K562 (cell line): ENCODE results near the gene MBNL2. TPM values are rescaled to one million over a fixed set of nuclear protein-coding genes. Genes with fewer than 3 reads are reported as not detected.

Experiments used
- ARID1B ChIP-seq: fragments of 450-650 bp; IDR thresholded peaks from 2 replicates; pipeline ENCODE4 v1.6.1; 2016; ENCODE audit warnings: antibody characterized with exemption, mild to moderate bottlenecking, inconsistent platforms
- ARNT ChIP-seq, 2 experiments: fragments of 450-650 bp; IDR thresholded peaks; 2 replicates each; pipeline ENCODE4 v1.6.1; 2016; ENCODE audit warnings: mild to moderate bottlenecking in 1 of 2
- ATF1 ChIP-seq, 2 experiments: fragments of 450-650 bp in 1 of 2; IDR thresholded peaks; 2 replicates each; pipeline ENCODE4 v1.6.1; 2016; ENCODE audit warnings: missing compliant biosample characterization in 1 of 2, missing genetic modification characterization in 1 of 2
- CBFA2T2 ChIP-seq: fragments of 450-650 bp; conservative IDR thresholded peaks from 2 replicates; pipeline ENCODE4 v1.6.1; 2017; ENCODE audit warnings: mild to moderate bottlenecking
- CBFA2T3 ChIP-seq: fragments of 450-650 bp; IDR thresholded peaks from 2 replicates; pipeline ENCODE4 v1.6.1; 2017
- CREB5 ChIP-seq: fragments of 250-450 bp; sonication (Bioruptor Pico); IDR thresholded peaks from 2 replicates; pipeline ENCODE4 v1.5.0; 2020; ENCODE audit warnings: mild to moderate bottlenecking
- E2F8 ChIP-seq: fragments of 450-650 bp; IDR thresholded peaks from 2 replicates; pipeline ENCODE4 v1.7.1; 2018; ENCODE audit warnings: mild to moderate bottlenecking, low read depth; ENCODE audit not compliant: partially characterized antibody
- ERF ChIP-seq: fragments of 450-650 bp; formaldehyde crosslinking; IDR thresholded peaks from 2 replicates; pipeline ENCODE4 v1.4.0; 2020; ENCODE audit warnings: mild to moderate bottlenecking, mixed read lengths
- IRF2 ChIP-seq: sonication (generic); formaldehyde crosslinking; IDR thresholded peaks from 2 replicates; pipeline ENCODE4 v1.8.1; 2022; ENCODE audit warnings: mild to moderate bottlenecking, missing genetic modification reagents
- KDM1A ChIP-seq, 2 experiments: fragments of 450-650 bp; IDR thresholded peaks; 2 replicates each; pipeline ENCODE4 v1.6.1; 2016; ENCODE audit warnings: mild to moderate bottlenecking in 2 of 2
- KLF10 ChIP-seq: fragments of 250-450 bp; sonication (Bioruptor Pico); IDR thresholded peaks from 2 replicates; pipeline ENCODE4 v1.6.1; 2021; ENCODE audit warnings: matching md5 sums
- POLR3A ChIP-seq: IDR thresholded peaks from 2 replicates; pipeline ENCODE4 v1.6.1; 2011; ENCODE audit warnings: borderline replicate concordance, mild to moderate bottlenecking, moderate library complexity; ENCODE audit not compliant: insufficient read length, insufficient read depth; ENCODE audit errors: extremely low read depth
- RFX5 ChIP-seq: IDR thresholded peaks from 2 replicates; pipeline ENCODE4 v1.6.1; 2011; ENCODE audit warnings: low read depth, mild to moderate bottlenecking, improper control_type of control experiment, low read length
- SMARCA4 ChIP-seq: fragments of 450-650 bp; IDR thresholded peaks from 2 replicates; pipeline ENCODE4 v1.6.1; 2016
- SMARCC2 ChIP-seq: fragments of 450-650 bp; IDR thresholded peaks from 2 replicates; pipeline ENCODE4 v1.6.1; 2017; ENCODE audit warnings: antibody characterized with exemption, moderate library complexity, mild to moderate bottlenecking, low read depth
- TCF3 ChIP-seq: sonication (generic); formaldehyde crosslinking; IDR thresholded peaks from 2 replicates; pipeline ENCODE4 v1.4.0; 2020; ENCODE audit warnings: mild to moderate bottlenecking, missing genetic modification reagents
- TEAD4 ChIP-seq, 2 experiments: sonication (generic) in 1 of 2; formaldehyde crosslinking in 1 of 2; IDR thresholded peaks; 2 replicates each; pipeline versions ENCODE4 v1.6.1 to v1.8.0; 2012 to 2022; ENCODE audit warnings: borderline replicate concordance in 1 of 2, inconsistent platforms in 1 of 2, low read length in 1 of 2, mild to moderate bottlenecking in 1 of 2, missing genetic modification reagents in 1 of 2
- TRIM24 ChIP-seq, 2 experiments: fragments of 450-650 bp; IDR thresholded peaks; 2 replicates each; pipeline ENCODE4 v1.6.1; 2016
- ZNF239 ChIP-seq: fragments of 250-450 bp; sonication (Bioruptor Pico); IDR thresholded peaks from 2 replicates; pipeline ENCODE4 v1.4.0; 2020; ENCODE audit warnings: mild to moderate bottlenecking
- ZNF695 ChIP-seq: fragments of 450-650 bp; formaldehyde crosslinking; IDR thresholded peaks from 2 replicates; pipeline ENCODE4 v1.4.0; 2020; ENCODE audit warnings: mild to moderate bottlenecking, moderate library complexity
- ZNF696 ChIP-seq: fragments of 250-450 bp; sonication (Bioruptor Pico); conservative IDR thresholded peaks from 2 replicates; pipeline ENCODE4 v1.4.0; 2020; ENCODE audit warnings: mild to moderate bottlenecking, moderate library complexity
- polyA plus RNA-seq, 8 experiments: library from polyadenylated mRNA; depleted of rRNA in 4 of 8; stranded (reverse) in 5 of 8; unstranded in 3 of 8; fragments of >200 nt; fragmentation: Nextera tagmentation in 2 of 8; fragmentation: Illumina TruSeq in 1 of 8; extraction: Ambion mirVana in 2 of 8; extraction: Trizol in 1 of 8; gene quantifications; 2 replicates each; pipeline versions ENCODE4 v1.2.1 to v1.2.3, GENCODE V29; 2011 to 2014; ENCODE audit warnings: inconsistent platforms in 1 of 8, missing spikeins in 1 of 8
- total RNA-seq, 7 experiments: library from RNA; depleted of rRNA in 6 of 7; stranded (reverse); fragments of >200 nt in 6 of 7; fragmentation: Illumina TruSeq in 2 of 7; extraction: Trizol in 2 of 7; gene quantifications; 2 replicates each; pipeline versions ENCODE4 v1.2.1 to v1.2.3, GENCODE V29; 2011 to 2021; ENCODE audit warnings: low replicate concordance in 1 of 7
- TF ChIP-seq, protein P1 (sequence below): fragments of 450-650 bp; IDR thresholded peaks from 2 replicates; pipeline ENCODE4 v1.7.0; 2016; ENCODE audit warnings: borderline replicate concordance
- TF ChIP-seq, protein P2 (sequence below): sonication (generic); formaldehyde crosslinking; IDR thresholded peaks from 2 replicates; pipeline ENCODE4 v1.8.0; 2022; ENCODE audit warnings: mild to moderate bottlenecking, missing genetic modification reagents

MBNL2 gene
- total and polyA plus RNA-seq, 9 of the 15 experiments (the other 6 are each of a cell fraction or from before 2014, with no cell fraction given) = 7.0 to 24.8 (median 13.8) TPM

GRCh38 chr13:97327506-97328221, 105.5 kb downstream of the MBNL2 start (continued):
- TF ChIP-seq ATF1 (CRISPR knock-in tag; IDR thresholded peaks at IDR 0.05) = no peak
- no peak for TF ChIP-seq ATF1 (tag; IDR thresholded peaks at IDR 0.05)
- no peak for TF ChIP-seq SMARCC2
- peak; percentile 79 for TF ChIP-seq ARID1B
- peak in 1 of 2 experiments; percentile 44; a peak in 1 of 4 replicates for TF ChIP-seq KDM1A (IDR thresholded peaks at IDR 0.05)
- no peak for TF ChIP-seq E2F8
- TF ChIP-seq POLR3A = no peak
- TF ChIP-seq TRIM24 (IDR thresholded peaks at IDR 0.05) = 0 out of 4 replicates have a peak, but pooled peaks have one; percentile 19 to 26
- TF ChIP-seq ERF (CRISPR knock-in tag) = no peak
- TF ChIP-seq CREB5 = no peak
- no peak for TF ChIP-seq ZNF239 (CRISPR knock-in tag)
- peak; percentile 68 for TF ChIP-seq TEAD4 (IDR thresholded peaks at IDR 0.05; ENCODE audit: low read length)
- no peak for TF ChIP-seq TEAD4 (CRISPR knock-in tag; IDR thresholded peaks at IDR 0.05; ENCODE audit: borderline replicate concordance)
- peak; percentile 66 for TF ChIP-seq TCF3 (CRISPR knock-in tag)
- TF ChIP-seq CBFA2T3 = peak; percentile 88
- TF ChIP-seq, protein P1, sequence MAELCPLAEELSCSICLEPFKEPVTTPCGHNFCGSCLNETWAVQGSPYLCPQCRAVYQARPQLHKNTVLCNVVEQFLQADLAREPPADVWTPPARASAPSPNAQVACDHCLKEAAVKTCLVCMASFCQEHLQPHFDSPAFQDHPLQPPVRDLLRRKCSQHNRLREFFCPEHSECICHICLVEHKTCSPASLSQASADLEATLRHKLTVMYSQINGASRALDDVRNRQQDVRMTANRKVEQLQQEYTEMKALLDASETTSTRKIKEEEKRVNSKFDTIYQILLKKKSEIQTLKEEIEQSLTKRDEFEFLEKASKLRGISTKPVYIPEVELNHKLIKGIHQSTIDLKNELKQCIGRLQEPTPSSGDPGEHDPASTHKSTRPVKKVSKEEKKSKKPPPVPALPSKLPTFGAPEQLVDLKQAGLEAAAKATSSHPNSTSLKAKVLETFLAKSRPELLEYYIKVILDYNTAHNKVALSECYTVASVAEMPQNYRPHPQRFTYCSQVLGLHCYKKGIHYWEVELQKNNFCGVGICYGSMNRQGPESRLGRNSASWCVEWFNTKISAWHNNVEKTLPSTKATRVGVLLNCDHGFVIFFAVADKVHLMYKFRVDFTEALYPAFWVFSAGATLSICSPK = no peak
- TF ChIP-seq SMARCA4 = 0 out of 2 replicates have a peak, but pooled peaks have one; percentile 18
- TF ChIP-seq ZNF696 (CRISPR knock-in tag) = no peak
- peak; percentile 81 for TF ChIP-seq CBFA2T2
- TF ChIP-seq ARNT (IDR thresholded peaks at IDR 0.05) = no peak
- TF ChIP-seq IRF2 (CRISPR knock-in tag) = no peak
- TF ChIP-seq RFX5 = no peak
- no peak for TF ChIP-seq KLF10 (CRISPR knock-in tag)
- TF ChIP-seq ZNF695 (CRISPR knock-in tag) = no peak
- TF ChIP-seq, protein P2, sequence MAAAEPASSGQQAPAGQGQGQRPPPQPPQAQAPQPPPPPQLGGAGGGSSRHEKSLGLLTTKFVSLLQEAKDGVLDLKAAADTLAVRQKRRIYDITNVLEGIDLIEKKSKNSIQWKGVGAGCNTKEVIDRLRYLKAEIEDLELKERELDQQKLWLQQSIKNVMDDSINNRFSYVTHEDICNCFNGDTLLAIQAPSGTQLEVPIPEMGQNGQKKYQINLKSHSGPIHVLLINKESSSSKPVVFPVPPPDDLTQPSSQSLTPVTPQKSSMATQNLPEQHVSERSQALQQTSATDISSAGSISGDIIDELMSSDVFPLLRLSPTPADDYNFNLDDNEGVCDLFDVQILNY (CRISPR knock-in tag) = no peak
